ELF-1 (cell line): ENCODE data around the gene NPB.

ENCODE experiments used
- DNase-seq: peaks from one replicate; pipeline ENCODE4 v3.0.0-alpha.2; 2016; ENCODE audit warnings: low read depth, low spot score

NPB gene

DNA sequence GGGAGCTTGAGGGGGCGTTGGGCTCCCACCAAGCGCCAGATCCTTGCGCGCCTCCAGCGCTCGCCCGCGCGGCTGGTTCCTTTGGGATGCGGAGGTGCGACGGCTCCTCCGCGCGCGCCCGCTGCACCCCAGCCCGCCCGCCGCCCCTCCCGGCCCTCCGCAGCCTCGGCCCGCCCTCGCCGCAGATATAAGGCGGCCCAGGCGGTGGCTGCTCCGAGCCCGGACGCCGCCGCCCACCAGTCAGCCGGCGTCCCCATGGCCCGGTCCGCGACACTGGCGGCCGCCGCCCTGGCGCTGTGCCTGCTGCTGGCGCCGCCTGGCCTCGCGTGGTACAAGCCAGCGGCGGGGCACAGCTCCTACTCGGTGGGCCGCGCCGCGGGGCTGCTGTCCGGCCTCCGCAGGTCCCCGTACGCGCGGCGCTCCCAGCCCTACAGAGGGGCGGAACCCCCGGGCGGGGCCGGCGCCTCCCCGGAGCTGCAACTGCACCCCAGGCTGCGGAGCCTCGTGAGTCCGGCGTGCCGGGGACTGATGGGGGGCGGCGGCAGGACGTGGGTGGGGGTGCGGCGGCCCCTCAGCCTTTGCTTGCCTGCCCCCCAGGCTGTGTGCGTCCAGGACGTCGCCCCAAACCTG, at the start of gene NPB:
NPB (plus strand) TSS at position 216 of the 630 bp plus-strand sequence; CDS start at position 256, 40 bp downstream.
- DNase-seq, result no peak

DNA sequence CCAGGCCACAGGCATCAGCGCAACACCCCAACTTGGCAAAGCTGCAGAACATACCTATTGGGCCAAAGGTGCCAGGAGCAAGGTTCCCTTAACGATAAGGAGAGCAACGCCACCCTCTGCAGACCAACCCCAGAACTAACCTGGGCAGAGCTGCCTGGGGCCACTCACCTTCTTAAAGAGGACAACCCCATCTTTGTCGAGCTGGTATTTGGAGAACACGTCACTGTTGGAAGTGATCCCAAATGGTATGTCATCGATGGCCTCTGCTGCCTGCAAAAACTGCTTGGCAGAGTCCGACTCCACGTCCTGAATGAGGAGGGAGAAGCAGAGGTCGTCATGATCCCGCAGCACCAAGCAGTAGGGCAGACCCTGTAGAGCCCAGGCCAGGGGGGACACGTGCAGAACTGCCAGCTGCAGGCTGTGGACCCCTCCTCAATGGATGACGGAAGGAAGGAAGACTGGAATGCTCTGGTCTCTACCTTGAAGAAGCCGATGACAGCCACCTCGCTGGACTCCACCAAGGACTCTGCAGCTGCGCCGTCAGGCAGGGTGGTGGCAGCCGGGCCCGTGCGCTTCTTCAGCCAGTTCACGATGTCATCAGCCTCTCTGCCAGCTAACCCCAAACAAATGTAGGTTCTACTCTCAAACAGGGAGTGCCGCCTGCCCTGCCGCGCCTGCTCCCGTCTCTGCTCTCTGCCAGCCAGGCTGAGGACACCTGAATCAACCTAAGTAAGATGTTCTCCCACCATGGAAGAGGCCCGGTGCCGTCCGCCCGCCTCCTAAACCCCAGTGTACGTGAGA, 46.9 kb upstream of the NPB start:
- no peak for DNase-seq

DNA sequence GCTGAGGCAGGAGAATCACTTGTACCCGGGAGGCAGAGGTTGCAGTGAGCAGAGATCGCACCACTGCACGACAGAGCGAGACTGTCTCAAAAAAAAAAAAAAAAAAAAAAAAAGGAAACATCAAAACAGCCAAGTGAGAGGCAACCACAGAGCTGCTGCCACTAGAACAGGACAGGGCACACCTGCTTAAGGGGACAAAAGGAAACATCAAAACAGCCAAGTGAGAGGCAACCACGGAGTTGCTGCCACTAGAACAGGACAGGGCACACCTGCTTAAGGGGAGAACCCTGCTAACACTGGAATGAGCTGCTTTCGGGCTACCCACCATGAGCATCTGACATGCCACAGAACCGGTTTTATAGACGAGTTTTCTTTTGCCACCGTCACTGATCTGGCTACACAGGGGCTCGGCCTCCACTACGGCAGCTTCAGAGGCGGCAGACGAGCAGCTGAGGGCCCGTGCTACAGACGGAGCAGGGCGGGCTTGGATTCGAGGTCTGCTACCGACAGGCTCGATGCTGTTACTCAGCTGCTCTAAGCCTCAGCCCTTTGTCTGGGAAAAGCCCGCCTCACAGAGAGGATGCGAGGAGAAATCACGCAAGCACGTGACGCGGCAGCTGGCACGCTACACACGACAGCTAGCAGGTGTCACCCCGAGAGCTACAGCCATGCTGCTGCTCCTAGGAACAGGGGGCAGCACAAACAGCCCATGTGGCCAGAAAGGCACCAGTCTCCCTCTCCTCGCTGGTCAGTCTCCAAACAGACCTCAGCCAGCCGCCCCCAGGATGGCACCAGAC, 43.7 kb upstream of the NPB start:
- DNase-seq, result no peak

GRCh38 chr17:81858967-81859905, 42.8 kb upstream of the NPB start:
- no peak for DNase-seq

GRCh38 chr17:81859906-81860755, 41.9 kb upstream of the NPB start, which contains the start of gene P4HB:
P4HB (minus strand) TSS chr17:81860535; CDS start chr17:81860471, 64 bp downstream.
- DNase-seq, result no peak

DNA sequence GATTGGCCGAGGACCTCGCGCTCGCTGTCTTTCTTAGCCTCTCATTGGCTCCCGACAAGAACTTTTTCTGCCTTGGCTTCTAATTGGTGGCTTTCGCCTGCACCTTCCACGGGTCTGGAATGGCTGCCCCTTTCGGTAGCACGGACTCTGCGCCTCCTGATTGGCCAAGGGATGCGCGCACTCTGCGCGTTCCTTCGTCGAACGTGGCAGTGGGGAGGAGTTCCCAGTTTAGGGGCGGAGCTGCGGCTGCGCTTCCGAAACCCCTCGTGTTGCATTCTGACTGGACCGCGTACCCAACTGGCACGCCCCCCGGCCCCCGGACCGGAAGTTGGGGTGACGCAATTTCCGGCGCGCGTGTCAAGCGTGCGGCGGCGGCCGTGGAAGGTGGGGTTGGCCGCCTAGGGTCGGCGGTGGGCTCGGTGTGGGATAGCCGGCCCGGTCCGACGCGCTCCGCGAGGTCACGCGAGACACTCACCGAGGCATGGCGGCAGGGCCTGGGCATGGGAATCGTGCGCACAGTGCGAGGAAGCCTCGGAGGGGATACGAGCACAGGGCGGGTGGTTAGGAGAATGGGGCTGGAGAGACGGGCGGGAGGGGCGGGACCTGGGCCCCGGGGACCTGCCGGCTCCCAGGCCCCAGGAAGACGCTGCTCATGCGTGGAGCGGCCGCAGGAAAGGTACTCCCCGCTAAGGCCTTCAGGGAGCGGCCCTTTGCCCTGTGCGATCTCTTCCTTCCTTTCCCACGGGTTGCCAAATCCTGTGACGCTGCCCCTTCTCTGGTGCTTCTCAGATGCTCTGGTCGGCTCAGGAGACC, 41.1 kb upstream of the NPB start:
- DNase-seq, result peak; percentile 100

DNA sequence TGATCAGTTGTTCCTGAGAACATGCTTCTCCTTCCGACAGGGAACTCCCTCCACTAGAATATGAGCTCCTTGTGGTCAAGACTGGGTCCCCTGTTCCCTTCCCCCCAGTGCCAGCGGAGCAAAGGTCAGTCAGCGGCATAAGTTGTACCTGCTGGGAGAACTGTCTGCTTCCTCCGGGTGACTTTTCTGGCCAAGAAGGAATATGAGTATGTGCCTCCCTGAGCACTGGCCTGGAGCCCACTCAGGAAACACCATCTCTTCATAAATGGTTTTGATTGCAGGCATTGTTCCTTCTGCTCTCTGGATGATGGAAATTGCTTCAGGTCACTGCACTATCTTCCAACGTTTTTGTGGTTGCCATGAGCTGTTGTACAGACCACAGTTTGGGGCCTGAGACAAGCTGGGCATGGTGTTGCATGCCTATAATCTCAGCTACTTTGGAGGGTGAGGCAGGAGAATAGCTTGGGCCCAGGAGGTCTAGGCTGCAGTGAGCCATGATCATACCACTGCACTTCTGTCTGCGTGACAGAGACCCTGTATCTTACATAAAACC, 38.8 kb upstream of the NPB start:
- DNase-seq, result no peak

- no peak for DNase-seq
Measured at GRCh38 chr17:81863833-81864768, 37.9 kb upstream of the NPB start.

DNA sequence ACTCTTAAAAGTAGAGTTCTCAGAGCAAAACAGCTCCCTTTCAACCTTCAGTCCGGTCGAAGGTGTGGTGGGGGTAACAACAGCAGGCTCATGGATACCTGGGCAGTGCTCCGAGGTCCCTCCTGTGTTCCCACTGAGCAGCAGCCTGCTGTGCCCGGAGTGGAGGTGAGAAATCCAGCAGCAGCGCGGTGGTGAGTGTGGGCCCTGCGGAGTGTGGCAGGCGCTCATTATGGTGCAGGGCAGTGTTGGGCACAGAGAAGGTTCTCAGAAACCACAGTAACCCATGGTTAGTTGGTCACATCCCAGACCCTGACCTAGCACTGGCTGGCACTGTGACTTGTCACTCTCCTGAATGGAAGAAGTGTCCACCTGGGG, 36.7 kb upstream of the NPB start:
- DNase-seq, result no peak

- DNase-seq, result peak; percentile 50
Measured at GRCh38 chr17:81865733-81866439, 36.2 kb upstream of the NPB start.

DNA sequence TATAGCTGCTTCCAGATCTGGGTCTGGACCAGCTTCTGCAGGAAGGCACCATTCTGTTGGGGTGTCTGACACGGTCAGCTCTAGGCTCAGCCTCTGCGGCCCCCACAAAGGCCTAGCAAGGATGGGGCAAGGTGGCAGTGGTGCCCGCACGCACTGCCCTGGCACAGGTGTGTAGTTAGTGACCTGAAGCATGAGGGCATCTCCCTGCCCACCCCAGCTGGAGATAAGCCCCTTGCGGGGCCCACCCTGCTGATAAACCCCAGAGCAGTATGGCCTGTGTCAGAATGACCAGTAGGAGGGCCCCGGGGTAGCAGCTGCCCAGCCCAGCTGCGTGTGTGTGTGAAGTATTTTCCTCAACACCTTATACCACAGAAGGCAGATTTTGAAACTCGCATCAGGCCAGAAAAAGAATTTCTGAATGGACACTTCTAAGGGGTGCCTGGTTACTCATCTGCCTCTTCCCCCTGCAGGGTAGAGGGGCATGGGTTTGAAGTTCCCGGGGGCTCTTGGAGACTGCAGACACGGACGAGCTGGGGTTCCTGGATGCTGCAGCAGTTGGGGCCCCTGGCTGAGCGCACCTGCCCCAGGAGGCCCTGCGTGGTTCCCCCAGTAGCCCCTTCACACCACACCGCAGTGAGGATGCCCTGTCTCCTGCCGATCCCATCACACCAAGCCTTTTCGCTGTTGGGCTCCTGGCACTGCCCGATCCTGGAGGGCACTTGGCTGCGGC, 35.4 kb upstream of the NPB start:
- no peak for DNase-seq

DNA sequence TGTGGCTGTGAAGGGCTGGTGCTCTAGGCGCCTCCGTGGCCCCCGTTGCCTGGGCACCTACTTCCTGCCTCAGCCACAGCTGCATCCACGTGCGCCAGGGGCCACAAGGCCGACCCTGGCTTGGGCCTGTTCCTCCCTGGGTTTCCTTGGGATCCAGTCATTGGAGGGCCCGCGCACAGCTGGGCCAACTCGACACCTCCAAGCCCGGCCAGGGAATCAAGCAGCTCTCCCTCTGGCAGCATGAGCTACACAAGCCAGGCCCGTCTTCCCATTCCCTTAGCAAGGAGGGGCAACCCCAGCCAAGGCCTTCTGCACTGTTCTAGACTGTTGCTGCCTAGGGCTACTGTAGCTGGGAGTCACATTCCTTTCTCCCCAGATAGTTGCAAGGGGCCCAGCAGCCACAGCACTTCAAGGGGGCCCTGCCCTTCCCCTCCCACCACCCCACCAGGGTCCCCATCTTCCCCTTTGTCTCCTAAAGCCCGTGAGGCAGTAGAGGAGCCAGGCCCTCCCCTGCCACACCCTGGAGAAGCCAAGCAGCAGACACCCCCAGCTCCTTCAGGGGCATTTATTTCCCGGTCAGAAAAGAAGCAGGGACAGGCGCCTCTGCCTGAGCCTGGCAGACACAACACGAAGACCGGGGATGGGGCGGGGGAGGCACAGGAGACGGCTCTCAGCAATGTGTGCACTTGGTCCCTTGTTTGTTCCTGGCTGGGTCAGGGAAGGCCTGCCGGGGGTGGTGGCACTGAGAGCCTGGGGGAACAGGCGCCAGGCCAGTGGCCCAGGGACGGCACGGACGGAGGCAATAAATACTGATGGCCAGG, 34.7 kb upstream of the NPB start:
- DNase-seq, result peak; percentile 88

- no peak for DNase-seq
Measured at GRCh38 chr17:81867991-81868673, 33.9 kb upstream of the NPB start.

GRCh38 chr17:81868674-81869220, 33.3 kb upstream of the NPB start:
- peak; percentile 85 for DNase-seq
